Effector memory CD4-positive, alpha-beta T cell (primary cell): Measurements from ENCODE around the gene MKS1.

ENCODE experiments used
- DNase-seq, 3 donors: peaks; one replicate each; pipeline ENCODE4 v3.0.0-alpha.2; 2020
- H3K27ac ChIP-seq: 2 replicates; pipeline ENCODE4 v1.7.0; 2013; ENCODE audit warnings: mild to moderate bottlenecking, low read length, moderate library complexity; ENCODE audit not compliant: insufficient read depth, poor library complexity, severe bottlenecking
- H3K27me3 ChIP-seq: replicated peaks from 2 replicates; pipeline ENCODE4 v1.7.0; 2013; ENCODE audit warnings: mild to moderate bottlenecking, low read length; ENCODE audit not compliant: insufficient read depth, control insufficient read depth, poor library complexity, severe bottlenecking
- H3K36me3 ChIP-seq: 2 replicates; pipeline ENCODE4 v1.7.0; 2013; ENCODE audit warnings: mild to moderate bottlenecking, low read length, moderate library complexity; ENCODE audit not compliant: control insufficient read depth, insufficient read depth
- H3K4me1 ChIP-seq: 2 replicates; pipeline ENCODE4 v1.7.0; 2013; ENCODE audit warnings: low read length, mild to moderate bottlenecking; ENCODE audit not compliant: control insufficient read depth, insufficient read depth, poor library complexity, severe bottlenecking
- H3K4me3 ChIP-seq: 2 replicates; pipeline ENCODE4 v1.7.0; 2013; ENCODE audit warnings: low read length, low read depth, mild to moderate bottlenecking; ENCODE audit not compliant: insufficient read depth, poor library complexity, severe bottlenecking
- H3K9me3 ChIP-seq: 2 replicates; pipeline ENCODE4 v1.7.0; 2013; ENCODE audit warnings: mild to moderate bottlenecking, low read length, moderate library complexity; ENCODE audit not compliant: control insufficient read depth
- total RNA-seq, 3 donors: gene quantifications; one replicate each; lab custom pipeline; 2026; lab: John Stamatoyannopoulos, UW

MKS1 gene
- 7.2 to 11.6 (median 7.4) reads per million in 3 donors for total RNA-seq

DNA sequence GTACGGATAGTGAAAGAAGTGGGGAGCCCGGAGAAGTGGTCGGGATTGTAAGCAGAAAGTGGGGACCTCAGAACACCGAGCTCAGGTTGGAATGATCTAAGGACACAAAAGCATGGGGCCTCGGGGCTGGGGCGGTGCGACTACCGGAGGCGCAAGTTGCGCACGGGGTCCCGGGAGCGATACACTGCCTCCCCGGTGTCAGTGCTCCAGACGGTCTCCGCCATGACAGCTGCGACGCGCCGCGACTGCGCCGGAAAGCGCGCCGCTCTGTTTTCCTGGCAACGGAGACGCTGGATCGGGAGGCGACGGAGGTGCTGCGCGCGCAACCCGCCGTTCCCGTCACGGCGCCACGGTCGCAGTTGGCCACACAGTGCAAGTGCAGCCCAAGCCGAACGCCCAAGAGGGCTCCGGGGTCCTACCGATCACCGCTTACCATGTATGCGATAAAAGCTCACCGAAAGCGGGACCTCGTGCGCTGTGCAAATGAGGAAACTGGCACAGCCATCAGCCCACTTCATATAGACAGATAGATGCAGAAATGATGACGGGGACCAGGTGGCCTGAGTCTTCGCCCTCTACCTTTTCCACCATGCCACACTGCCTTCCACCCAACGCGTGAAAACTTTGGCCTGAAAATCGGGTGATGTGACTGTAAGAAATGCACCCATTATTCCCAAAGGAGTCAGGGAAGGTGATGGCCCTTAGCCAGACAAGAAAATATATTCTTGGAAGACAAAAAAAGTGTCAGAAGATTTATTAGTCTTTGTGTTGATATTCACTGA is at the start of gene MKS1:
TSS of gene MKS1 (minus strand) at position 249 of the 782 bp plus-strand sequence. CDS start at position 224, 25 bp downstream.
- Histone ChIP-seq H3K27me3 (no peaks in the 10 kb centered on the region), H3K36me3 (no peaks in the 10 kb centered on the region), H3K27ac (peak within 1 kb of the TSS; percentile 72), H3K4me3 (peak within 1 kb of the TSS; percentile 68), H3K9me3 (no peaks in the 10 kb centered on the region), H3K4me1 (peaks cover 12% of the 10 kb centered on the region)
- peak; percentile 90 for DNase-seq

DNA sequence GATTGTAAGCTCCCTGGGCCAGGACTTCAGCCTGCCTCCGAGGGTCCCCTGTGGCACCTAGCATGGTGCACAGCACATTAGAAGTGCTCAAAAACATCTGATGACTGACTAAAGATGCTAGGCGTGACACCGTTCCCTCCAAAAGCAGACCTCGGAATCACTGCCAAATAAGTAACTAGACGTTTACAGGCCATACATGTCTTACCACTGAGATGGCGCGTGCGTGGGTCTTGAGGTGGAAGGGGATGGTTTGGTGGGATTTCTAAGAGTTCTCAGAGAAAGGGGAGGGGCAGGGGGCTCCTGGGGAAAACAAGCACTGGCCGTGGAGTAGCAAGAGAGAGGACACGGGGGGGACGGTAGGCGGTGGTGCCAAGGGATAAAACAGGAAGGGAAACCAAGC is 49.3 kb upstream of the MKS1 start:
- H3K9me3 ChIP-seq, result no peaks in the 10 kb centered on the region
- no peaks in the 10 kb centered on the region for H3K4me1 ChIP-seq
- H3K27me3 ChIP-seq, result peaks cover 2% of the 10 kb centered on the region
- H3K36me3 ChIP-seq, result no peaks in the 10 kb centered on the region
- no peak overlapping the region for H3K27ac ChIP-seq
- DNase-seq, result no peak
- H3K4me3 ChIP-seq, result no peak overlapping the region

DNA sequence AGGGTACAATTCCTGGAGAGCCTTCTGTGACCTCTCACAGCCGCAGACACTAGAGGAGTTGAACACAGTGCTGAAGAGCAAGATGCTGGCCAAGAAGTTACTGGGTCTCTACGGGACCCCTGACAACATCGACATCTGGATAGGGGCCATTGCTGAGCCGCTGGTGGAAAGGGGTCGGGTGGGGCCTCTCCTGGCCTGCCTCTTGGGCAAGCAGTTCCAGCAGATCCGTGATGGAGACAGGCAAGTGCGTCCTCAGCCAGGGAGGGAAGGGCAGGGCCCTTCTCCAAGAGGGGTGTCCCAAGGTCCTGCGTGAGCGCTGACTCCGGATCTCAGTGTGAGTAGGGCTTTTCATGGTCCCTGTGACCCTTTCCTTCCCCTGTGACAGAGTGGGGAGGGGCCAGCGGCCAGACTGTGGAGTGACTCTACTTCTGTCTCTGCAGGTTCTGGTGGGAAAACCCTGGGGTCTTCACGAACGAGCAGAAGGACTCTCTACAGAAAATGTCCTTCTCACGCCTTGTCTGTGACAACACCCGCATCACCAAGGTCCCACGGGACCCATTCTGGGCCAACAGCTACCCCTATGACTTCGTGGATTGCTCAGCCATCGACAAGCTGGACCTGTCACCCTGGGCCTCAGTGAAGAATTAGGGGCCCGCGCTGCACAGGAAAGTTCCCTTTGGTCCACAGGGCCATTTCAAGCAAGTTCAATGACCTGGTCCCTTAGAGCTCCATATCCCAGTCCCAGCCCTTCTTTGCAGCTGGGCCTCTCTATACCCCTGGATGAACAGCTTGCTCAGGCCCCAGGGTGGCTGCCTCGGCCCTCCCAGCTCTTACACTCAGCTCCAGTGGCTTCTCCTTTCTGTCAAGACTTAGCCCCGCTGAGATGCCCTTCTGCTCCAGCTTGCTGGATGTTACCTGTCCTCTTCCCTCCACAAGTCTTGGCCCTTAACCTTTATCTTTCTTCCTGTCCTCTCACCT is 48.6 kb upstream of the MKS1 start:
- no peaks in the 10 kb centered on the region for H3K27me3 ChIP-seq
- no peak overlapping the region for H3K27ac ChIP-seq
- no peak for DNase-seq
- H3K4me1 ChIP-seq, result no peaks in the 10 kb centered on the region
- no peak overlapping the region for H3K4me3 ChIP-seq
- H3K36me3 ChIP-seq, result no peaks in the 10 kb centered on the region
- H3K9me3 ChIP-seq, result no peaks in the 10 kb centered on the region

DNA sequence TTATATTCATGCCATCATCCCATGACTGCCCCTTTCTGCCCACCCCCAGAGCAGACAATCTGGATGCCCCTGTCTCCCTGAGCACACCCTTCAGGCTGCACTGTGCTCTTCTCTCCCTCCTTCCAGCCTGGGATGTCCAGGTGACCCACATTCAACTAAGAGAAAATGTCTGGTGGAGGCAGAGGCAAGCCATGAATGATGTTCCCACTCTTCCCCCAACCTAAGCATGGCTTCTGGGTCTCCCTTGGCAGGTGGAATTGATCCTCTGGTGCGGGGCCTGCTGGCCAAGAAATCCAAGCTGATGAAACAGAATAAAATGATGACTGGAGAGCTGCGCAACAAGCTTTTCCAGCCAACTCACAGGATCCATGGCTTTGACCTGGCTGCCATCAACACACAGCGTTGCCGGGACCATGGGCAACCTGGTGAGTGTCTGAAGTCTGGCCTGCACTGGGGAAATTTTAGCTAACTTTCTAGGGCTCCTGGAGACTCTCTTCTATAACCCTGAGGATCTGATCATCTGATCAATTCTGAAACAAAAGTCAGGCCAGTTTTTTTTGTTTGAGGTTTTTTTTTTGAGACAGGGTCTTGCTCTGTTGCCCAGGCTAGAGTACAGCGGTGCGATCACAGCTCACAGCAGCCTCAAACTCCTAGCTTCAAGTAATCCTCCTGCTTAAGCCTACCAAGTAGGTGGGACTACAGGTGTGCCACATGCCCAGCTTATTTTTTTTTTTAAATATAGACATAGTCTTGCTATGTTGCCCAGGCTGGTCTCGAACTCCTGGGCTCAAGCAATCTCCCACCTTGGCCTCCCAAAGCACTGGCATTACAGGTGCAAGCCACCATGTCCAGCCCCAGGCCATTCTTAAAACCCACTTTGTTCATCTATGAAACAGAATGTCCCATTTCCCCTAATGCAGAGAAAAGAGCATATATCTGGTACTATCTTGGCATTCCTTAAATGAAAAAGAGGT is 47.1 kb upstream of the MKS1 start:
- H3K4me3 ChIP-seq, result no peak overlapping the region
- no peaks in the 10 kb centered on the region for H3K36me3 ChIP-seq
- H3K4me1 ChIP-seq, result no peaks in the 10 kb centered on the region
- no peak overlapping the region for H3K27ac ChIP-seq
- no peaks in the 10 kb centered on the region for H3K27me3 ChIP-seq
- DNase-seq, result no peak
- H3K9me3 ChIP-seq, result no peaks in the 10 kb centered on the region

DNA sequence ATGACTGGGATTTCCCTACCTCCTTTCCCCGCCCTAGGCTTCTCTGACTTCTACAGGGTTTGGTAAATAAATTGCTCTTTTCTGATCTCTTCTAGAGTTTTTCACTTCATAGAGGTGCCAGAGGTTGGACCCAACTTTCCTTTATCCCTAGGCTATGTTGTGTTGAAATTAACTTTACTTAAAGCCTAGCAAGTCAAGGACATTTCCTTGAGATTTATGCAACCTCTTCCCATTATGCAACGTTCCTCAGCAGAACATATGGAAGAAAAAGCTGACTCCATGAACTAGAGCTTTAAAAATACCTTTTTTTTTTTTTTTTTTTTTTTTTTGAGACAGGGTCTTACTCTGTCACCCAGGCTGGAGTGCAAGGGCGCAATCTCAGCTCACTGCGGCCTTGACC is 46.2 kb upstream of the MKS1 start:
- Histone ChIP-seq H3K36me3 (no peaks in the 10 kb centered on the region), H3K4me1 (no peaks in the 10 kb centered on the region), H3K9me3 (no peaks in the 10 kb centered on the region), H3K27me3 (no peaks in the 10 kb centered on the region), H3K27ac (no peak overlapping the region), H3K4me3 (no peak overlapping the region)
- DNase-seq, result no peak

DNA sequence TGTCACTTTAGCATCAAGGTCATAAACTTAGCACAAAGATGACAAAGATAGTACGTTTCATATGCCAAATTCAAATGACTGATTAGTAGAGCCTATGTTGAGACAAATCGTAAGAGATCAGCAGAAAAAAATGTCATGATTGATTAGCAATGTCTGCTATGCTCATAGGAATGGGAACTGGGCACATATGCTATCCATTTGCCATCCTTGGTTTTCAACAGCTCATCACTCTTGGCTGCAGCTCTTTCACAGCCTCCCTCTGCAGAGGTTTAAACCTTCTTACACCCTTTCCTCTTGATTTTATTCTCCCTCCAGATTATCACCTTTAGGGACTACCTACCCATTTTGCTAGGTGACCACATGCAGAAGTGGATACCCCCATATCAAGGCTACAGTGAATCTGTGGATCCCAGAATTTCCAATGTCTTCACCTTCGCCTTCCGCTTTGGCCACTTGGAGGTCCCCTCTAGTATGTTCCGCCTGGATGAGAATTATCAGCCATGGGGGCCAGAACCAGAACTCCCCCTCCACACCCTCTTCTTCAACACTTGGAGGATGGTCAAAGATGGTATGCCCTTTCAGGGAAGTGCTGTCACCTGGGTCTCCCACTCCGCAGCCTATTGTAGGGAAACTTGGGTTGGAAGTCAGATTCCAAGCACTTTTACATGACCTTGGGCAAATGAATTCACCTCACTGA is 45.5 kb upstream of the MKS1 start:
- no peak overlapping the region for H3K27ac ChIP-seq
- DNase-seq, result no peak
- no peaks in the 10 kb centered on the region for H3K27me3 ChIP-seq
- no peaks in the 10 kb centered on the region for H3K9me3 ChIP-seq
- H3K36me3 ChIP-seq, result no peaks in the 10 kb centered on the region
- H3K4me1 ChIP-seq, result no peaks in the 10 kb centered on the region
- no peak overlapping the region for H3K4me3 ChIP-seq

DNA sequence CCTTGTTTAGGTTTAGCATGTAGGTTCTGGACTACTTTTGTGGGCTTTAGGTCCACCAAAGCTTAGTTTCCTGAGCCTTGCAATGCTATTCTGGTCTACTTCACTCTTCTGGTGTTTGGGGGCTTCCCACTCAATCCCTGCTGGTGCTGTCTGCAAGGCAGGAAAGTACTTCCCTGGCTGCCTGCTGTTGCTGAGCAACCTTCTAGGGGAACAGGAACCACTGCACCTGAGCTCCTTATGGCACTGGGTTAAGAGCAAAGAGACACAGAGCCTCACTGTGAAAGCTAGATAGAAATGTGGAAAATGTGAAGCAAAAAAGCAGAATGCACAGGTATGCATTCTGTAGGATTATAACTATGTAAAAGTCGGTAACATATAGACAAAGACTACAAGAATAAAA is 44.7 kb upstream of the MKS1 start:
- Histone ChIP-seq H3K4me1 (no peaks in the 10 kb centered on the region), H3K9me3 (no peaks in the 10 kb centered on the region), H3K4me3 (no peak overlapping the region), H3K27me3 (no peaks in the 10 kb centered on the region), H3K36me3 (no peaks in the 10 kb centered on the region), H3K27ac (no peak overlapping the region)
- no peak for DNase-seq

DNA sequence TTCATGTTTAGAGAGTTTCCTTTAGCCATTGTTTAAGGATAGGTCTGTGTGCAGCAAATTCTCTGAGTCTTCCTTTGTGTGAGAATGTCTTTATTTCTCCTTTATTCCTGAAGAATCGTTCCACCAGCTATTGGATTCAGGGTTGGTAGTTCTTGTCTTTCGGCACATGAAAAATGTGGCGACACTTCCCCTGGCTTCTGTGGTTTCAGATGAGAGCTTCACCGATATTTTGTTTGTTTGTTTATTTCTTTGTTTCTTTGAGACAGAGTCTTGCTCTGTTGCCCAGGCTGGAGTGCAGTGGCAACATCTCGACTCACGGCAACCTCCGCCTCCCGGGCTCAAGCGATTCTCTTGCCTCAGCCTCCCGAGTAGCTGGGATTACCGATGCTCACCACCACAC is 43.1 kb upstream of the MKS1 start:
- Histone ChIP-seq H3K27me3 (no peaks in the 10 kb centered on the region), H3K36me3 (no peaks in the 10 kb centered on the region), H3K27ac (no peak overlapping the region), H3K4me3 (no peak overlapping the region), H3K4me1 (no peaks in the 10 kb centered on the region), H3K9me3 (no peaks in the 10 kb centered on the region)
- no peak for DNase-seq

DNA sequence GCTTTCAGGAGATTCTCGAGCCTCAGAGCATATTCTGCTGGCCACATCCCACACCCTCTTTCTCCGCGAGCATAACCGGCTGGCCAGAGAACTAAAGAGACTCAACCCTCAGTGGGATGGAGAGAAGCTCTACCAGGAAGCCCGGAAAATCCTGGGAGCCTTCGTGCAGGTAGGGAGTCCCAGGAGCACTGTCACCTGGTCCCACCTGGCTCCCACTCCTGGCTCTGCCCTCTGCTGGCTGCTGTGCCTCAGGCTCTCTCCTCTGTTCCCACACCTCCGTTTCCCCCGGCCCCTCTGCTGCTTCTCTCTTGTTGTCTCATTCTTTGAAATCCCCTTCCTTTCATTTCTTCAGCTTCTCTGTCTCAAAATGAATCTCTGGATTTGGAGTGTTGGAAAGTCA is 35.7 kb upstream of the MKS1 start:
- Histone ChIP-seq H3K27ac (no peak overlapping the region), H3K4me3 (no peak overlapping the region), H3K36me3 (no peaks in the 10 kb centered on the region), H3K27me3 (no peaks in the 10 kb centered on the region), H3K4me1 (peaks cover 2% of the 10 kb centered on the region), H3K9me3 (no peaks in the 10 kb centered on the region)
- no peak for DNase-seq
